Measurements from ENCODE around the gene MET. TPM values are rescaled to one million over a fixed set of nuclear protein-coding genes. Genes with fewer than 3 reads are reported as not detected.
A peak's percentile ranks its signal among the peaks of the same experiment; 100 is the strongest.

Gene MET
- total and polyA plus RNA-seq, 2 of the 13 experiments (the other 11 are each of a cell fraction or from before 2014, with no cell fraction given), result 21.8 to 31.5 TPM

DNA sequence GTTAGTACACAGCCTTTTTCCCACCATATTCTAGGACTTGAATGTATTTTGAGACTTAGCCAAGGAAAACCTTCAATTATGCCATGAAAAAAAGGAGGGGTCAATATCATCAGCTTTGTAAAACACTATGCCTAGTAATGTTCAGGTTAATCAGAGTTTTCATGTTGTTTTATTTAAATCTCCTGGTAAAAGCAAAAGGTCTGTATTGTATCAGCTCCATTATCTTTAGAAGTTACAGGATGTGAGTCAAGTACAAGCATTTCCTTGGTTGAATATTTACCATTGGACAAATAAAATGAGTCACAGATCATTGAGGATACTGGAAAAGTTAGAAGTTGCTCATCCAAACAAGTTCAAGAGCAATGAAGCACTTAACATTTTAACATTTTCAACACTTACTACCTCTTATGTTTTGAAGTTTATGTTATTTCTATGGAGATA lies 100.4 kb downstream of the MET start (continued):
- TF ChIP-seq HIVEP1 (CRISPR knock-in tag; IDR thresholded peaks at IDR 0.05), result no peak
- no peak for TF ChIP-seq CCAR2 (optimal IDR thresholded peaks at IDR 0.05; ENCODE audit: low read depth, low read length)
- peak; percentile 71; the same call in 1 of the 2 replicates for TF ChIP-seq ETV5 (CRISPR knock-in tag; IDR thresholded peaks at IDR 0.05; ENCODE audit: borderline replicate concordance)
- no peak for TF ChIP-seq RFX1 (IDR thresholded peaks at IDR 0.05)
- TF ChIP-seq CREB1 (IDR thresholded peaks at IDR 0.05), result no peak
- peak; percentile 60; the same call in 1 of the 2 replicates for TF ChIP-seq CREB1 (CRISPR knock-in tag; IDR thresholded peaks at IDR 0.05)
- TF ChIP-seq HNRNPK (IDR thresholded peaks at IDR 0.05; ENCODE audit: low read depth, low read length, poor library complexity, severe bottlenecking), result no peak
- peak; percentile 70 for TF ChIP-seq FOSL2 (CRISPR knock-in tag; IDR thresholded peaks at IDR 0.05)
- TF ChIP-seq FOXK2 (IDR thresholded peaks at IDR 0.05), result no peak
- TF ChIP-seq, protein P1, sequence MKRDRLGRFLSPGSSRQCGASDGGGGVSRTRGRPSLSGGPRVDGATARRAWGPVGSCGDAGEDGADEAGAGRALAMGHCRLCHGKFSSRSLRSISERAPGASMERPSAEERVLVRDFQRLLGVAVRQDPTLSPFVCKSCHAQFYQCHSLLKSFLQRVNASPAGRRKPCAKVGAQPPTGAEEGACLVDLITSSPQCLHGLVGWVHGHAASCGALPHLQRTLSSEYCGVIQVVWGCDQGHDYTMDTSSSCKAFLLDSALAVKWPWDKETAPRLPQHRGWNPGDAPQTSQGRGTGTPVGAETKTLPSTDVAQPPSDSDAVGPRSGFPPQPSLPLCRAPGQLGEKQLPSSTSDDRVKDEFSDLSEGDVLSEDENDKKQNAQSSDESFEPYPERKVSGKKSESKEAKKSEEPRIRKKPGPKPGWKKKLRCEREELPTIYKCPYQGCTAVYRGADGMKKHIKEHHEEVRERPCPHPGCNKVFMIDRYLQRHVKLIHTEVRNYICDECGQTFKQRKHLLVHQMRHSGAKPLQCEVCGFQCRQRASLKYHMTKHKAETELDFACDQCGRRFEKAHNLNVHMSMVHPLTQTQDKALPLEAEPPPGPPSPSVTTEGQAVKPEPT (CRISPR knock-in tag; IDR thresholded peaks at IDR 0.05; ENCODE audit: low read depth), result no peak
- peak; percentile 37; the same call in 1 of the 2 replicates for TF ChIP-seq KDM6A (CRISPR knock-in tag; IDR thresholded peaks at IDR 0.05; ENCODE audit: low read depth)
- TF ChIP-seq, protein P2, sequence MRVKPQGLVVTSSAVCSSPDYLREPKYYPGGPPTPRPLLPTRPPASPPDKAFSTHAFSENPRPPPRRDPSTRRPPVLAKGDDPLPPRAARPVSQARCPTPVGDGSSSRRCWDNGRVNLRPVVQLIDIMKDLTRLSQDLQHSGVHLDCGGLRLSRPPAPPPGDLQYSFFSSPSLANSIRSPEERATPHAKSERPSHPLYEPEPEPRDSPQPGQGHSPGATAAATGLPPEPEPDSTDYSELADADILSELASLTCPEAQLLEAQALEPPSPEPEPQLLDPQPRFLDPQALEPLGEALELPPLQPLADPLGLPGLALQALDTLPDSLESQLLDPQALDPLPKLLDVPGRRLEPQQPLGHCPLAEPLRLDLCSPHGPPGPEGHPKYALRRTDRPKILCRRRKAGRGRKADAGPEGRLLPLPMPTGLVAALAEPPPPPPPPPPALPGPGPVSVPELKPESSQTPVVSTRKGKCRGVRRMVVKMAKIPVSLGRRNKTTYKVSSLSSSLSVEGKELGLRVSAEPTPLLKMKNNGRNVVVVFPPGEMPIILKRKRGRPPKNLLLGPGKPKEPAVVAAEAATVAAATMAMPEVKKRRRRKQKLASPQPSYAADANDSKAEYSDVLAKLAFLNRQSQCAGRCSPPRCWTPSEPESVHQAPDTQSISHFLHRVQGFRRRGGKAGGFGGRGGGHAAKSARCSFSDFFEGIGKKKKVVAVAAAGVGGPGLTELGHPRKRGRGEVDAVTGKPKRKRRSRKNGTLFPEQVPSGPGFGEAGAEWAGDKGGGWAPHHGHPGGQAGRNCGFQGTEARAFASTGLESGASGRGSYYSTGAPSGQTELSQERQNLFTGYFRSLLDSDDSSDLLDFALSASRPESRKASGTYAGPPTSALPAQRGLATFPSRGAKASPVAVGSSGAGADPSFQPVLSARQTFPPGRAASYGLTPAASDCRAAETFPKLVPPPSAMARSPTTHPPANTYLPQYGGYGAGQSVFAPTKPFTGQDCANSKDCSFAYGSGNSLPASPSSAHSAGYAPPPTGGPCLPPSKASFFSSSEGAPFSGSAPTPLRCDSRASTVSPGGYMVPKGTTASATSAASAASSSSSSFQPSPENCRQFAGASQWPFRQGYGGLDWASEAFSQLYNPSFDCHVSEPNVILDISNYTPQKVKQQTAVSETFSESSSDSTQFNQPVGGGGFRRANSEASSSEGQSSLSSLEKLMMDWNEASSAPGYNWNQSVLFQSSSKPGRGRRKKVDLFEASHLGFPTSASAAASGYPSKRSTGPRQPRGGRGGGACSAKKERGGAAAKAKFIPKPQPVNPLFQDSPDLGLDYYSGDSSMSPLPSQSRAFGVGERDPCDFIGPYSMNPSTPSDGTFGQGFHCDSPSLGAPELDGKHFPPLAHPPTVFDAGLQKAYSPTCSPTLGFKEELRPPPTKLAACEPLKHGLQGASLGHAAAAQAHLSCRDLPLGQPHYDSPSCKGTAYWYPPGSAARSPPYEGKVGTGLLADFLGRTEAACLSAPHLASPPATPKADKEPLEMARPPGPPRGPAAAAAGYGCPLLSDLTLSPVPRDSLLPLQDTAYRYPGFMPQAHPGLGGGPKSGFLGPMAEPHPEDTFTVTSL (CRISPR knock-in tag; IDR thresholded peaks at IDR 0.05; ENCODE audit: borderline replicate concordance), result peak; percentile 78; the same call in 1 of the 2 replicates
- TF ChIP-seq ZNF644 (CRISPR knock-in tag; IDR thresholded peaks at IDR 0.05; ENCODE audit: low read depth), result no peak
- TF ChIP-seq FOXA3 (CRISPR knock-in tag; IDR thresholded peaks at IDR 0.05), result peak; percentile 85
- TF ChIP-seq FLYWCH1 (CRISPR knock-in tag; IDR thresholded peaks at IDR 0.05), result no peak
- TF ChIP-seq ISL2 (CRISPR knock-in tag; IDR thresholded peaks at IDR 0.05), result peak; percentile 72
- TF ChIP-seq, protein P3, sequence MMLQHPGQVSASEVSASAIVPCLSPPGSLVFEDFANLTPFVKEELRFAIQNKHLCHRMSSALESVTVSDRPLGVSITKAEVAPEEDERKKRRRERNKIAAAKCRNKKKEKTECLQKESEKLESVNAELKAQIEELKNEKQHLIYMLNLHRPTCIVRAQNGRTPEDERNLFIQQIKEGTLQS (CRISPR knock-in tag; IDR thresholded peaks at IDR 0.05), result peak; percentile 73; the same call in 1 of the 2 replicates
- no peak for TF ChIP-seq NR2F2 (IDR thresholded peaks at IDR 0.05; ENCODE audit: borderline replicate concordance, low read depth)
- TF ChIP-seq, protein P4, sequence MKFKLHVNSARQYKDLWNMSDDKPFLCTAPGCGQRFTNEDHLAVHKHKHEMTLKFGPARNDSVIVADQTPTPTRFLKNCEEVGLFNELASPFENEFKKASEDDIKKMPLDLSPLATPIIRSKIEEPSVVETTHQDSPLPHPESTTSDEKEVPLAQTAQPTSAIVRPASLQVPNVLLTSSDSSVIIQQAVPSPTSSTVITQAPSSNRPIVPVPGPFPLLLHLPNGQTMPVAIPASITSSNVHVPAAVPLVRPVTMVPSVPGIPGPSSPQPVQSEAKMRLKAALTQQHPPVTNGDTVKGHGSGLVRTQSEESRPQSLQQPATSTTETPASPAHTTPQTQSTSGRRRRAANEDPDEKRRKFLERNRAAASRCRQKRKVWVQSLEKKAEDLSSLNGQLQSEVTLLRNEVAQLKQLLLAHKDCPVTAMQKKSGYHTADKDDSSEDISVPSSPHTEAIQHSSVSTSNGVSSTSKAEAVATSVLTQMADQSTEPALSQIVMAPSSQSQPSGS (CRISPR knock-in tag; IDR thresholded peaks at IDR 0.05), result 0 out of 2 replicates have a peak, but pooled peaks have one; percentile 30
- TF ChIP-seq SKI (IDR thresholded peaks at IDR 0.05; ENCODE audit: partially characterized antibody), result peak; percentile 53
- no peak for TF ChIP-seq EZH2 (conservative IDR thresholded peaks at IDR 0.05; ENCODE audit: low read depth, low read length)
- TF ChIP-seq IRF2 (CRISPR knock-in tag; IDR thresholded peaks at IDR 0.05), result no peak
- TF ChIP-seq ZKSCAN1 (IDR thresholded peaks at IDR 0.05; ENCODE audit: low read length), result no peak
- TF ChIP-seq FOXA1 (IDR thresholded peaks at IDR 0.05), result no peak
- peak; percentile 59; the same call in 1 of the 2 replicates for TF ChIP-seq FOXA1 (CRISPR knock-in tag; IDR thresholded peaks at IDR 0.05)

Measured in HepG2 (cell line).